ENCODE data around the gene PARD3. TPM values are rescaled to one million over a fixed set of nuclear protein-coding genes. Genes with fewer than 3 reads are reported as not detected.

PARD3 gene
- total and polyA plus RNA-seq, 2 donors (not counting 1 experiment from before 2014, with no cell fraction given), result 24.0 to 46.4 TPM

- no peaks in the 10 kb centered on the region for H3K4me1 ChIP-seq (ENCODE audit: control insufficient read depth, extremely low read depth, insufficient read depth, low read length)
- no peak overlapping the region for H3K4me2 ChIP-seq (ENCODE audit: extremely low read depth, insufficient read depth, low read length)
- no peak overlapping the region for H2AFZ ChIP-seq (ENCODE audit: low read length)
- no peaks in the 10 kb centered on the region for H3K36me3 ChIP-seq (ENCODE audit: control insufficient read depth, insufficient read depth, low read length)
- no peak for TF ChIP-seq CTCF (conservative IDR thresholded peaks at IDR 0.05 in 1 of 2, IDR thresholded peaks at IDR 0.05 in 1 of 2; ENCODE audit: low read depth in 1 of 2, low read length in 2 of 2)
- TF ChIP-seq EZH2 (IDR thresholded peaks at IDR 0.05; ENCODE audit: low read length, missing control alignments), result no peak
- no peaks in the 10 kb centered on the region for H3K27me3 ChIP-seq (ENCODE audit: control insufficient read depth, insufficient read depth, low read length)
- H3K4me3 ChIP-seq (replicated peaks in 1 of 4; ENCODE audit: control extremely low read depth in 1 of 4, insufficient read depth in 1 of 4, low read depth in 3 of 4, low read length in 4 of 4), result no peak overlapping the region
- H3K27ac ChIP-seq (ENCODE audit: insufficient read depth, low read length), result no peak overlapping the region
- no peak overlapping the region for H3K9ac ChIP-seq (ENCODE audit: insufficient read depth, low read length)
- no peaks in the 10 kb centered on the region for H4K20me1 ChIP-seq (ENCODE audit: control insufficient read depth, extremely low read depth, insufficient read depth, low read length)
- no peaks in the 10 kb centered on the region for H3K9me3 ChIP-seq (ENCODE audit: control insufficient read depth, insufficient read depth, low read depth, low read length)
- H3K79me2 ChIP-seq (ENCODE audit: control insufficient read depth, insufficient read depth, low read length), result no peaks in the 10 kb centered on the region
- DNase-seq (ENCODE audit: low read depth in 2 of 2), result peak; percentile 15 to 53
These were observed 578.2 kb downstream of the PARD3 start for GRCh38 chr10:34236931-34237330.

DNA sequence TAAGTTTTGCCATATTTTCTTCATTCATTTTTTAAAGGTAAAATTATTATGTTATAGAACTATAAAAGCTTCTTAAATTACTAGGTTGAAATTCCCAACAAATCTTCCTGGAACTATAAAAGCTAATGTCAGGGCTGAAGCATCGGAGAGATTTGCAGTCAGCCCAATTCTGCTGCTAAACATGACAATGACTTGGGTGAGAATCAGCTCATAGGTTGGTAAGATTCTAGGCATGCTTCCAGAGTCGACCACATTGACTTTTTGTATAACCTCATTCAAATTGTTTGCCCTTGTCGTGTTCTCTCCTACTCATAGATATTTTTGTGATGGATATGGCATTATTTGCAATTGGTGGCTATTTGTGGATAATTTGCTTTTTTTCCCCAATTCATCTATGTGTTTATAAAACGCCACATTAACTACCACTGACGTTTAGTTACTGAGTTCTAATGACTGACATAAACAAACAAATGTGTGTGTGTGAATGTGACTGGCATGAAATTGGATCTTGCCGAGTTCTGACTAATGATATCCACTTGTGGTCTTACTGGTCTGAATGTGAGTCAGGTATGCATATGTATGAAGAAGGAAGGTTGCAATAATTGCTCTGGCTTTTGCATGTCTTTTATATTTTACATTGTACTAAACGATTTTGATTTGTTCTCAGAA, 579.8 kb downstream of the PARD3 start:
- H3K27ac ChIP-seq (ENCODE audit: insufficient read depth, low read length), result no peak overlapping the region
- DNase-seq (ENCODE audit: low read depth in 2 of 2), result peak; percentile 72 to 89

DNA sequence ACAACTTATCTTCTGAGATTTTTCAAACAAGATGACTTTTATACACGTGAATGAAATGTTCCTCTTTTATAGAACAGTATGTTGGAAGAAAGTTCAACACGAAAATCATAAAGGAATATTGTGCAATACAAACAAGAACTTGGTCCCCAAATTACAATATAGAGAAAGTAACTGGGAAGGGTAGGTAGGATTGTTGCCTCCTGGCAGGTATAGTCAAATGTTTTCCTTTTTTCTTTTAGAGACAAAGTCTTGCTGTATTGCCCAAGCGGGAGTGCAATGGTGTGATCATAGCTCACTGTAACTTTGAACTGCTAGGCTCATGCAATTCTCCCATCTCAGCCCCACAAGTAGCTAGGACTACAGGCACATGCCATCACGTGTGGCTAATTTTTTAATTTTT, 582.6 kb downstream of the PARD3 start:
- Histone ChIP-seq H3K9me3 (ENCODE audit: control insufficient read depth, insufficient read depth, low read depth, low read length) (no peaks in the 10 kb centered on the region), H3K4me1 (ENCODE audit: control insufficient read depth, extremely low read depth, insufficient read depth, low read length) (no peaks in the 10 kb centered on the region), H3K79me2 (ENCODE audit: control insufficient read depth, insufficient read depth, low read length) (no peaks in the 10 kb centered on the region), H3K4me3 (replicated peaks in 1 of 4; ENCODE audit: control extremely low read depth in 1 of 4, insufficient read depth in 1 of 4, low read depth in 3 of 4, low read length in 4 of 4) (no peak overlapping the region), H2AFZ (ENCODE audit: low read length) (no peak overlapping the region), H4K20me1 (ENCODE audit: control insufficient read depth, extremely low read depth, insufficient read depth, low read length) (no peaks in the 10 kb centered on the region), H3K9ac (ENCODE audit: insufficient read depth, low read length) (no peak overlapping the region), H3K36me3 (ENCODE audit: control insufficient read depth, insufficient read depth, low read length) (no peaks in the 10 kb centered on the region), H3K4me2 (ENCODE audit: extremely low read depth, insufficient read depth, low read length) (no peak overlapping the region), H3K27me3 (ENCODE audit: control insufficient read depth, insufficient read depth, low read length) (no peaks in the 10 kb centered on the region), H3K27ac (ENCODE audit: insufficient read depth, low read length) (no peak overlapping the region)
- no peak for DNase-seq (ENCODE audit: low read depth in 2 of 2)
- TF ChIP-seq EZH2 (IDR thresholded peaks at IDR 0.05; ENCODE audit: low read length, missing control alignments) (no peak), CTCF (conservative IDR thresholded peaks at IDR 0.05 in 1 of 2, IDR thresholded peaks at IDR 0.05 in 1 of 2; ENCODE audit: low read depth in 1 of 2, low read length in 2 of 2) (no peak)

More for the DNA sequence above, 579.8 kb downstream of the PARD3 start:
- H3K4me3 ChIP-seq (replicated peaks in 1 of 4; ENCODE audit: control extremely low read depth in 1 of 4, insufficient read depth in 1 of 4, low read depth in 3 of 4, low read length in 4 of 4), result no peak overlapping the region
- no peak overlapping the region for H3K9ac ChIP-seq (ENCODE audit: insufficient read depth, low read length)
- H3K9me3 ChIP-seq (ENCODE audit: control insufficient read depth, insufficient read depth, low read depth, low read length), result no peaks in the 10 kb centered on the region
- H3K4me2 ChIP-seq (ENCODE audit: extremely low read depth, insufficient read depth, low read length), result no peak overlapping the region
- no peaks in the 10 kb centered on the region for H4K20me1 ChIP-seq (ENCODE audit: control insufficient read depth, extremely low read depth, insufficient read depth, low read length)
- H3K4me1 ChIP-seq (ENCODE audit: control insufficient read depth, extremely low read depth, insufficient read depth, low read length), result no peaks in the 10 kb centered on the region
- H3K36me3 ChIP-seq (ENCODE audit: control insufficient read depth, insufficient read depth, low read length), result no peaks in the 10 kb centered on the region
- no peaks in the 10 kb centered on the region for H3K79me2 ChIP-seq (ENCODE audit: control insufficient read depth, insufficient read depth, low read length)
- H3K27me3 ChIP-seq (ENCODE audit: control insufficient read depth, insufficient read depth, low read length), result no peaks in the 10 kb centered on the region
- no peak overlapping the region for H2AFZ ChIP-seq (ENCODE audit: low read length)
- TF ChIP-seq EZH2 (IDR thresholded peaks at IDR 0.05; ENCODE audit: low read length, missing control alignments), result no peak
- TF ChIP-seq CTCF (conservative IDR thresholded peaks at IDR 0.05 in 1 of 2, IDR thresholded peaks at IDR 0.05 in 1 of 2; ENCODE audit: low read depth in 1 of 2, low read length in 2 of 2), result no peak

All from fibroblast of lung (primary cell).